NCI-H510A (cell line): ENCODE measurements around the gene GDF3.
"Not testable (repeated sequence)": the region's sequence is repeated elsewhere in the genome, so short reads cannot be mapped to it uniquely, and the experiment has no call there.

ENCODE experiments used
- DNase-seq: peaks from one replicate; lab custom pipeline; 2025; lab: John Stamatoyannopoulos, UW

Gene GDF3

DNA sequence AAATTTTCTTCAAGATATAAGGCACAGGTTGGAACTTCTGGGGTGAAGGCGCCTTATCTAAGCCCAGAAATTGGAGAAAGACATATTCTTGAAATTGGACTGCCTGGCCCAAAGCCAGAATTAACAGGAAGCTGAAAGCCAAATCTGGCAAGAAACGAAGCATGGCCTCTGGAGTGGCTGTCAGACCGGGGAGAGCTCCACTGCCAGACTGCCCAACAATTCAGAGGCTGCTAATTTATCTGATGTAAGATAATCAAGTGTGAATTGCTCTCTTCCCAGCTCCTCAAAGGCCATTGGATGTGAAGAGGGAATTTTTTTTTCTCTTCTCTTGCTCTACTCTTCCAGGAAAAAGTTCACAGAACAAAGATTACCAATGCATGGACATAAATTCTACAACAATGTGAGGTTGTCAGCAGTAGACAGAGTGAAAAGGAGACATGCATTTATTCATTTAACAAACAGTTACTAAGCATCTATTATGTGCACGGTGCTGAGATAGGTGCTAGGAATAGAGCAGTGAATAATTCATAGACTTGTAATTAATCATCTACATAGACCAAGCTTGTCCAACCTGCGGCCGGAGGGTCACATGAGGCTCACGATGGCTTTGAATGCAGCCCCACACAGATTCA is at the start of gene GDF3:
TSS of gene GDF3 (minus strand) at position 210 of the 632 bp plus-strand sequence. CDS start at position 163, 47 bp downstream.
- DNase-seq, result no peak

DNA sequence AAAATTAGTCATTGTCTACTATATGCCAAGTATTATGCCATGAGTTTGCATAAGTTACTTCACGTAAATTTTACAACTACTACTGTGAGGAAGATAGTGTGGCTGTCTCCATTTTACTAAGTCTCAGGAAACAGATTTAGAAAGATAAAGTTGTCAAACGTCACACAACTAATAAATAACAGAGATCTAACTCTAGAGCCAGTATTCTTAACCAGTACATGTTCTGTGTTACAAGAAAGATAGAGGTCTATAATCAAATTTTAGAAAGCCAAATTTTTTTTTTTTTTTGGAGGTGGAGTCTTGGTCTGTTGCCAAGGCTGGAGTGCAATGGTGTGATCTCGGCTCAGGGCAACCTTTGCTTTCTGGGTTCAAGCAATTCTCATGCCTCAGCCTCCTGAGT is 37.4 kb upstream of the GDF3 start:
- DNase-seq, result no peak

DNA sequence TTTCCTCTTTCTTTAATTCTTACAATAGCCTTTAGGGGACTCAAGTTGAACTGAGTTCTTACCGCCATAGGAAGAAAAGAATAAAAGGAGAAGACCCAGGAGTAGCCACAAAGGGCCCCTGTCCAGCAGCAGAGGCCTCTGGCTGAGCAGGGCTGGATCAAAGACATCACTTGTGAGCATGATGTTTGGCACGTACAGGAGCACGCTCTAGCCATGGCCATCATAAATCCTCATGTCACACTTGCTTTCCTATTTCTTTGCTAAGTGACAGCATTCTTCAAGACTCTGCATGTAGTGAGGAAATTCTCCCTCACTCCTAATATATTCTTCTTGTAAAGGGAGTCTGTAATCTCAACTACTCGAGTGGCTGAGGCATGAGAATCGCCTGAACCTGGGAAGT is 35.9 kb upstream of the GDF3 start:
- DNase-seq, result no peak

DNA sequence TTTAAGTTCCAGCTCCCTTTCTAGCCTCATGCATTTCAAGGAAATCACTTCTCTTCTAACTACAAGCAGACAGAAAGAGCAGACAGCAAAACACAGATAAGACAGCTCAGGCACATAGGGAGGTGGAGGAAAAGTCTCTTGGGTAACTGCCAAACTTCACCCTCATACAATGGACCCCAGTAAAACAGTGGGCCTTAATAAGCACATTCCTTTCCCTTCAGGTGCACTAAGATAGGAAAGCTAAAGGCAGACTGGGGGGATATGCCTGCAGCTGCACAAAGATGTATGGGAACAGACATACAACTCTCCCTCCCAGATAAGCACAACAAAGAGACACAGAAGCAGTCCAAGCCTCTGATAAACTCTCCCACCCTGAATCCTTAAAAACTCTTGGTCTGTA is 35.4 kb upstream of the GDF3 start:
- DNase-seq, result not testable (repeated sequence)

DNA sequence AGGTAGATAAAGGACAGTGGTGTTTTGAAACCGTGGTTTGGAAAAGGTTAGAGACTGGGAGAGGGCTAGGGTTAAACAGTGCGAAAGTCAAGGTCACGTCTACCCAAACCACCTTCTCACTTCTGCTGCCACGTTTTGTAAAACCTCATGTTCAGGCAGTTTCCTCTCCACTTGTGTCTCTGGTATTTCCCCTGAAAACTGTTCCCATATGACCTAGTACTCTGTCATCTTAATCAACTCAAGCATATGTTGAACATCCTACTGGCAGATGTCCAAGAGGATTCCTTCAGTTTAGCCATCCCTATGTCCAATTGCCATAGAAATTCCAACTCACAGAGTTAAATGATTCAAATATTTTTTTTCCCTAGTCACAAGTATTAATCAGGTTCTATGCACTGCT is 34.2 kb upstream of the GDF3 start:
- no peak for DNase-seq

DNA sequence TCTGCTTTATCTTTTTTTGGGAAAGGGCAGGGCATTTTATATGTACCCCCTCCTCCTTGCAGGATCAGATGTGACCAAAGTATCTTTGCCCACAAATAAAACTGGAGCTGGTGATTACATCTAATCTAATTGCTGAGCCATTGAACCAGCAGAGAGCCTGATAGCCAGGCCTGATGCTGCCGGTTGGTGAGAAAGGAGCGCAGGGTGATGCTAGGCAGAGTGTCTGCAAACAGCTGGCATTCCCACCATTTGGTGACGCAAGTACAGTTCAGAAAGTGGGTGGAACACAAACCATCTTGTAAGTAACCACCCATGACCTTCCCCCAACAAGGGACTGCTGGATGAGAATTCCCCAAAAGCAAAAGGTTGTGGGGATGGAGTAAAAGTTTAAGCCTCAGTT is 28.4 kb upstream of the GDF3 start:
- no peak for DNase-seq

DNA sequence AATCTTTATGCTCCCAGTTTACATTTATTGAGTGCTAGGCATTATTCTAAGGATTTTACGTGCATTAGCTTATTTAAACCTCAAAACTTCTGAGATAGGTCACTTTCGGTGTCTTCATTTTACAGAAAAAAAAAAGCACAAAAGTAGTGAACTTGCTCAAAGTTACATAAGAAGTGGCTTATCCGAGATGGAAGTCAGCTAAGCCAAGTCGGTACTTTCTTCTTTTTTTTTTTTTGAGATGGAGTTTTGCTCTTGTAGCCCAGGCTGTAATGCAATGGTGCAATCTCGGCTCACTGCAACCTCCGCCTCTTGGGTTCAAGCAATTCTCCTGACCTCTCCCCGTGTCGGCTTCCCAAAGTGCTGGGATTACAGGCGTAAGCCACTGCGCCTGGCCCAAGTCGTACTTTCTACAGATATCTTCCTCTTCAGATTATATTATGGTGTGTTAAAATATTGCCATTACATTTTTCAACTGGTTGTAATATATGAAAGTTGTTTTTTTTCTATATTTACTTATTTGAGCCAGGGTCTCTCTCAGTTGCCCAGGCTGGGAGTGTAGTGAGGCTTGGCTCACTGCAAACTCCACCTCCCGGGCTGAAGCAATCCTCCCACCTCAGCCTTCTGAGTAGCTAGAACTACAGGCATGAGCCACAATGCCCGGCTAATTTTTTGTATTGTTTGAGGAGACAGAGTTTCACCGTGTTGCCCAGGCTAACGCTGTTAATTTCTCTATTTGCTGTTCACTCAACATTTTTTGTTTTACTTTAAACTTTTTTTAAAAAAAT is 24.6 kb upstream of the GDF3 start:
- DNase-seq, result no peak

DNA sequence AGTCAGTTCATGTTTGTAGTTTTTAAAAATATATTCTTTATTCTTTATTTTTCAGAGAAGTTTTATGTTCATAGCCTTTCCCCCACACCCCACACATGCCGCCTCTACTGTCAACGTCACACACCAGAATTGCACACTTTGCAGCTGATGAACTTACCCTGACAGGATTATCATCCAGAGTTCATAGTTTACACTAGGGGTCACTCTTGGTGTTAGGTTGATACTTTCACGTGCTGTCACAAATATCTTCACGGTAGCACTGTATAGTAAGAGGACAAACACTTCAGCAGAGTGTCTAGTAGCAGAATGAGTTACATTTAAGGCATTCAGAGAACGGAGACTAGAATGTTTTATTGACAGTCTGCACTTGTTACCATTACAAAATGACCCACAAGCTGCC is 20.8 kb upstream of the GDF3 start:
- DNase-seq, result no peak

DNA sequence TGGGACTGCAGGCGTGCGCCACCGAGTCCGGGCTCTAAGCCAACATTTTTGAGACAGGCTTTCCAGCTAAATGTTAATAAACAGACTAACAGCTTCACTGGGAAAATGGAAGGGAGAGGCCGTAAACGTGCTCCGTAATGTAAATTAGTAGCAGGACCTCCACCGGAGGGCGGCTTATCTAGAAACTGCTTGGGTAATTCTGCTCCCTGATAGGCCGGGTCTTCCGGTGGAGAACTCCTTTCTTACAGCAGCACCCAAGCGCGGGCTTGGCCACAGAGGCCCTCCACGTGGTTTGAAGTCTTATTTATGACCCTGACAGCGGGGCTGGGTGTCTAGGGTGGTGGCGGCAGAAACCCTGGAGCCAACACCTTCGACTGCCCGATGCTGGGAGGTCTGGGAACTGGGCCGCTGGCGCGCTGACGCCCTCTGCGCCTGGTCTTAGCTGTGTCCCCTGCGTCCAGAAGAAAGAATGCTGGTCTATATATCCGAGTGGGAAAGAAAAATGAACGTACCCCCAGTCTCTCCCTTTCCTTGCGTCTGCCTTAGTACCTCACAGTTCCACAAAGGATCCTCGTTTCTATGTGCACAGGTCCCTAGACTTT is 17.4 kb upstream of the GDF3 start:
- no peak for DNase-seq

DNA sequence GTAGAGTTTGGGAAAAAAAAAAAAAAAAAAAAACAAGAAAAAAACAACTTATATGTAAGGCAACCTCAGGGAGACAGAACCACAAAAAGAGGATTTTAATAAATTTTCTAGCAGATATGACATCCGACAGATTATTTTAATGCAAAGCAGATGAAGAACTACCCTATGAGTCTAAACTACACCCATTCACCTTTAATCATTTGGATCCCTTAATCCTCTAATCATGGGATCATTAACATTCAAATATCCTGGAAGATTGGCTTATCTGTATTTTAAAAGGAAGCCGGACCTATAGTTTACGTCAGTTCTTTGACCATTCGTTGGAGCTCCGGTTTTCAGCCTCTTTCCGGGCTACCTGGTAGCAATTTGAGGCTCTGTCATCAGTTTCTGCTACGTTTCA is 15.6 kb upstream of the GDF3 start, which contains the start of gene DPPA3:
TSS of gene DPPA3 (plus strand) at position 301 of the 400 bp plus-strand sequence. CDS start 138 bp downstream, outside the sequence.
- DNase-seq, result no peak

DNA sequence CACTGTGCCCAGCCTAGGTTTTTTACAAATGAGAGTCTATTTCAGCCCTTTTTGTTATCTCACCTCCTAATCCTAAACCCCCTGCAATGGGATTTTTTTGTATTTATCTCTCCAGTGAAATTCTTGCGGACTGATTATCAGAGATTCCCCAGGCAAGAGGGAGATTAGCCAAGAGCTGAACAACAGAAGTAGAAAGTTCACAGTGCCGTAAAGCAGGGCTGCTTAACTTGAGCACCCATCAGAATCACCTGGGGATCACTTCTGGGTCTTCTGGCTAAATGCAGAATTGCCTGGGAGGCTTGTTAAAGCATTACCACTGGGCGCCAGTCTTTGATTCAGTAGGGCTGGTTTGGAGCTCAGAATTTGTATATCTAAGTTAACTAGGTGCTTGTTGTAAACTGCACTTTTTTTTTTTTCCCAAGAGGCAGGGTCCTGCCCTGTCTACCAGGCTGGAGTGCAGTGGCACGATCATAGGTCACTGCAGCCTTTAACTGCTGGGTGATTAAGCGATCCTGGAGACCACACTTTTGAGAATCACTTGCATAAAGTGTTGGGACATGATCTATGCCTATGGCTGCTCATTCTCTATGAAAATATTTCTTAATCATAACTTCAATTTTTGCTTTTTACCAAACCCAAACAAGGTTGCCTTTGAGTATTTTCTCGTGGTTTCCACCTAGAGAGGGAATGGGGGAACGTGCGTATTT is 14.5 kb upstream of the GDF3 start:
- DNase-seq, result no peak

DNA sequence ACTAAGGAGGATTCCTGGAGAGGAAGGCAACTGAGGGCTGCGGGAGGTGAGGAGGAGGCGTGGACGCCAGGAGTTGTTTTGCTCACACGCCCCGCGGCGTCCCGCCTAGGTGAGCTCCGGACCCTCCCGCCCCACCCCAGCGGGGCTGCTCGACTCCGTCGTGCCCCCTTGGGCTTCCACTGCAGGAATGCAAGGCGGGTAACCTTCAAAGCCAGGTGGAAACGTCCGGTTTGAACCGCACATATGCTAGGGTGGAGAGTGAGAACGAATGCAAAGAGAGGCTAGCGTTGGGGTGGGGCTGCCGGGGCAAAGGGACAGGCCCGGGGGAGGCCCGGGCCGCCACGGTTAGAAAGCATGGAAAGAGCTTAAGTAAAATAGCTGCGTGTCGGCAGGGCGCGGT is 10.3 kb upstream of the GDF3 start:
- no peak for DNase-seq

DNA sequence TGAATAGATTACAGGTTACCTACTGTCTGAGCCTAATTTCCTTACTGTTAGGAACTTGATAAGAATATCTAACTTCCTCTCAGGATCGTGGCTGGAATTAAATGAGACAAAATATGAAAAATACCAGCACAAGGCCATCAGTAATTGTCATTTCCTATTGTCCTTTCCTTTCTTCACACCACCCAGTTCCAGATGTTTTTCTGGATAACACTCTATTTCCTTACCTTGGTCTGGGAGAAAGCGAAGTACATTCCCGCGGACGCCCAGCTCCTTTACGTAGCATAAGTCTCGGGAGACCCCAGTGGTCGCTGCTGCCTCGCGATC is 376 bp downstream of the GDF3 start:
- no peak for DNase-seq

DNA sequence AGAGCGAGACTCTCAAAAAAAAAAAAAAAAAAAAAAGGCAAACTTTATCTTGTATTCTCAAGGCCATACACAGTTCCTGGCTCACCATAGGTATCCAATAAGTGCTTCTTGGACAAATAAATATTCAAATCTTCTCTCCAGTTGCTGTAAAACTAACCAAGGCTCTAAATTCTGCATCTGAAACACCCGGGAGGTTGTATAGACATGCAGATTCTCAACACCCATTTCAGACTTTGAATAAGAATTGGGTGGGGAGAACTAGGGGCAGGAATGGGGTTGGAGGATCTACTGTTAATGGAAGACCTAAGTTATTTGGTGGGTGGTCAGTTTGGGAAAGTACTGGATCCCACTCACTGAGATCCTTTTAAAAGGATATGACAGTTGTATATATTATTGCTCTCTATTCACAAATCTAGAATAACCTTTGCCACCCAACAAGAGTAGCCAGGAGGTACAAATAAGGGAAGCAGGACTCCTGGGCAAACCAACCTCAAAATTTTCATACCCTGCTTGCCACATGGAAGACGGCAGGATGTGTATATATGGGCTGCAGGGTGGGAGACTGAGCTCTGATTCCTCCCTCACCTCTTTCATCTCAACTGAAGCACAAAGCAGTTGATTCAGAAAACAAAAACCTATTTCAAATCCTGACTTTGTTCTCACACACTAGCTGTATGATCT is 879 bp downstream of the GDF3 start:
- no peak for DNase-seq

DNA sequence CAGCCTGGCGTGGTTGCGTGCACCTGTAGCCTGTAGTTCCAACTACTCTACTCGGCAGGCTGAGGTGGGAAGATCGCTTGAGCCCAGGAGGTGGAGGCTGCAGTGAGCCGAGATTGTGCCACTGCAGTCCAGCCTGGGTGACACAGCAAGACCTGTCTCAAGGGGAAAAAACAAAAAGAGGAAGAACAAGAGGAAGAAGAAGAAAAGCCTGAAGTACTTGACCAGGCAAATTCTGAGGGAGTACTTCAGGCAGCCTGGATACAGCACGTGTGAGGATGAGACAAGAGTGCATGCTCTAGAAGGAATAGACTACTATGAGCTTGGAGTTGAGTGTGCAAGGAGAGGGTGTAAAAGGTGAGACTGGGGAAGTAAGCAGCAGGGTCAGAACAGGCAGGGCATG is 1.8 kb downstream of the GDF3 start:
- DNase-seq, result no peak

DNA sequence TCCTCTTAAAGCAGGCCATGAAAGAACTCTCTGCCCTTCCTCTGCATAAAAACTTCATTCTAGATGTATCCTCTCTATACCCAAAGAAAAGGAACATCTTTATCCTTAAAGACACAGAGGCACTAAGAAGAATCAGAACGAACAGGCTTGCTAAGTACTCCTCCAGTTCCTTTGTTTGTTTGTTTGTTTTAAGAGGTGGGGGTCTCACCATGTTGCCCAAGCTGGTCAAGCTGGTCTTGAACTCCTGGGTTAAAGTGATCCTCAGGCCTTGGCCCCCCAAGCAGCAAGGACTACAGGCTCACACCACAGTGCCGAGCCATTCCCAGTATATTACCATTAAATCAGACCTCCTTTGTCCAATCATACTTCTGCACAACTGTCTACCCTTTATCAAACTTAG is 14.0 kb downstream of the GDF3 start:
- DNase-seq, result no peak

DNA sequence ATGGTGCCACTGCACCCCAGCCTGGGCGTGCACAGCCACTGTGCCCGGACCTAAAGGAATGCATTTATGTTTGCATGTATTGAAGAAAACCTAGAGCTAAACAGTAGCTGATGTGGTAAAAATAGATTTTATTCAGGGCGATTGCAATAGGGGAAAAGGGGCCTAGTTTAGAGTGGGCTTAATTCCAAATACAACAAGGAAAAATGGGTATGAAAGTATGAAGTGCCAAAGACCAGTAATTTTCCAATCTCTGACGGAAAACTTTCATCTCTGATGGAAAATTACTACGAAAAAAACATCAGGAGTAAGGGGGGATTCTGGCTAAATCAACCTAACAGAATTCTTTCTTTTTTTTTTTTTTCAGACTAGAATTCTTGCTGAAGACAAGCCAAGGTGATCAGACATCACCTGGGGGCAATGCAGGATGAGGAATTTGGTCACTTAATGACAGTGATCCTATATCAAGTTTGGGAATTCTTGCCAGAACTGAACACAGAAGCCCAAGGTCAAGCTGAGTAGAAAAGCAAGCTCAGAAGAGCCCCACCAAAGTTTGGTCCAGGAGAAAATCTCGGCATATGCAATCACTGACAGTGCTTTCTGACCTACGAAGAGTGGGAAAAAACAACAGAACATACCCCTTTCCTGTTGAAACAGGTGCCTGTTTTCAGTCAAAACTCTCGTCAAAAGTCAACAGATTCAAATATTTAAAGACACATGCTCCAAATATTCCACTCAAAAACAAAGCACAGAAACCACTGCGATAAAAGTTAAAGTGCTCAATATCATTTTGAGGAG is 16.1 kb downstream of the GDF3 start:
- no peak for DNase-seq

DNA sequence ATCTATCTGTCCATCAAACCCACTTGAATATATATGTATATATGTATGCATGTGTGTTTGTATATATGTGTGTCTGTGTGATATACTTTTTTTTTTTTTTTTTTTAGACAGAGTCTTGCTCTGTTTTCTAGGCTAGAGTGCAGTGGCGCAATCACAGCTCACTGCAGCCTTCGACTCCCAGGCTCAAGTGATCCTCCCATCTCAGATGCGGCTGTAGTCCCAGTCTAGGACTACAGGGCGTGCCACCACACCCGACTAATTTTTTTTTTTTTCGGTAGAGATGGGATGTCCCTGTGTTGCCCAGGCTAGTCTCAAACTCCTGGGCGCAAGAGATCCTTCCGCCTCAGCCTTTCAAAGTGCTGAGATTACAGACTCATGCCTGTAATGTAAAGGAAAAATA is 16.8 kb downstream of the GDF3 start:
- DNase-seq, result no peak

DNA sequence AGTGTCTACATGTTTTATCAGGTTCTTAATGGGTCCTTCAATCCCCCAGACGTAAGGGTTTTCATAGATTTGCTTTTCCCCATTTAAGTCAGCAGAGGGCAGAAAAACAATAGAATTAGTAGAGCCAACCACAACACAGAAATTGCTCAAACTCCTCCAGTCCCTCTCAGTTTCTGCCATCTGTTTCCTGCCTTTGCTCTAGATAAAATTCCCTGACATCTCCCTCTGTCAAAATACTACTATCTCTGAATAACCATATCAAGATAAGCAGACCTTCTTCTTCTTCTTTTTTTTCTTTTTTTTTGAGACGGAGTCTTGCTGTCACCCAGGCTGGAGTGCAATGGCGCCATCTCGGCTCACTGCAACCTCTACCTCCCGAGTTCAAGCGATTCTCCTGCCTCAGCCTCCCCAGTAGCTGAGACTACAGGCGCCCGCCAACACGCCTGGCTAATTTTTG is 18.1 kb downstream of the GDF3 start:
- not testable (repeated sequence) for DNase-seq

DNA sequence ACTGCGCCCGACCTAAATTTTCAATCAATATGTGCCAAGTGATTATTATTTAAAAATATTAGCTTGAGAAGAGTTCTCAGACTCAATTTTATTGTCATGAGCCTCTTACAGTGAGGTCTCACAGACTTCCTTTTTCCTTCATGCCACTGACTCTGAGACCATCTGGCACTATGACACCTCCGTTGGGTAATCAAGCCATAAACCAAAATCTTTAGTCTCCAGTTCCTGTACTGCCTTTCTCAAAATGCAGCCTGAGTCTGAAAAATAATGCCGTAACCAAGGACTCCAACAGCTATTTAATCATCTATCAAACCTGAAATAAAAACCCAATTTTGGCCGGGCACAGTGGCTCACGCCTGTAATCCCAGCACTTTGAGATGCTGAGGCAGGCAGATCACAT is 20.1 kb downstream of the GDF3 start:
- DNase-seq, result not testable (repeated sequence)

DNA sequence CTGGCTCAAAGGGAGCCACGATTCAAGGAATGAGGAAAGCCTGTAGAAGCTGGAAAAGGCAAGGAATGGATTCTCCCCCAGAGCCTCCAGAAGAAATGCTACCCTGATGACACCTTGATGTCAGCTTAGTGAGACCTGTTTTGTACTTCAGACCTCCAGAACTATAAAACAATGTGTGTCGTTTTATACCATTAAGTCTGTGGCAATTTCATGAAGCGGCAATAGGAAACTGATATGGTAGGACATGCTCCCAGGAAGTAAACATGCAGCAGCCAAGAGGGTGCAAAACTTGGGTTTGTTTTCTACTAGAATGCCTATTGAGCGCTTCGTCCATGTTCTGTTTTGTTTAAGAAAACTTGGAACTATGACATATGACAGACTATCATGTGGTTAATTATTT is 27.4 kb downstream of the GDF3 start:
- no peak for DNase-seq
